B cell (primary cell): ENCODE data around the gene RPS24.

Experiments used
- CTCF ChIP-seq: fragments of 200-600 bp; IDR thresholded peaks from one replicate; pipeline ENCODE4 v1.8.0; 2022; ENCODE audit warnings: antibody characterized with exemption, mild to moderate bottlenecking
- EZH2 ChIP-seq: IDR thresholded peaks from 2 replicates; pipeline ENCODE4 v1.6.1; 2012; ENCODE audit warnings: borderline replicate concordance, low read depth, mild to moderate bottlenecking, moderate library complexity, low read length; ENCODE audit not compliant: insufficient read depth, poor library complexity, severe bottlenecking

- TF ChIP-seq CTCF (no peak), EZH2 (no peak)
Measured at GRCh38 chr10:78000206-78000605, 33.5 kb upstream of the RPS24 start.
